SK-N-SH (cell line): ENCODE measurements around the gene CNIH2. TPM values are rescaled to one million over a fixed set of nuclear protein-coding genes. Genes with fewer than 3 reads are reported as not detected.

ENCODE experiments used
- CTCF ChIA-PET: fragments of 300-600, 350-600 bp; formaldehyde crosslinking; extraction: SDS; loops from one replicate; lab custom pipeline; 2021; lab: Yijun Ruan, JAX
- POLR2A ChIA-PET: fragments of 350-600 bp; sonication (Branson Sonifier 250); formaldehyde crosslinking; extraction: SDS; loops from one replicate; lab custom pipeline; 2020; ENCODE audit warnings: antibody characterized with exemption, inconsistent platforms; lab: Yijun Ruan, JAX
- DNase-seq: peaks from one replicate; pipeline ENCODE4 v3.0.0; 2012
- H2AFZ ChIP-seq: fragments of 200-600 bp; sonication (generic); 2 replicates; pipeline ENCODE4 v1.8.1; 2016; ENCODE audit warnings: antibody characterized with exemption, mild to moderate bottlenecking, low read depth
- H3F3A ChIP-seq: fragments of 200-600 bp; sonication (generic); replicated peaks from 2 replicates; pipeline ENCODE3; 2016; ENCODE audit warnings: antibody characterized with exemption, mild to moderate bottlenecking; ENCODE audit not compliant: insufficient read depth
- H3K27ac ChIP-seq, 2 experiments: fragments of 200-500 bp in 1 of 2; fragments of 200-600 bp in 1 of 2; sonication (Bioruptor generic) in 1 of 2; sonication (generic), shearing (Covaris generic) in 1 of 2; 2 replicates each; pipeline versions ENCODE4 v1.5.1 to v1.6.1; 2014 to 2016; ENCODE audit warnings: low read depth in 2 of 2, inconsistent platforms in 1 of 2, low read length in 1 of 2, mild to moderate bottlenecking in 1 of 2, mixed read lengths in 1 of 2
- H3K27me3 ChIP-seq: fragments of 200-600 bp; sonication (generic), shearing (Covaris generic); 2 replicates; pipeline ENCODE4 v1.6.1; 2016; ENCODE audit warnings: mixed run types; ENCODE audit not compliant: insufficient read depth
- H3K36me3 ChIP-seq, 2 experiments: fragments of 200-500 bp in 1 of 2; fragments of 200-600 bp in 1 of 2; sonication (Bioruptor generic) in 1 of 2; sonication (generic) in 1 of 2; replicated peaks in 1 of 2; 2 replicates each; pipeline versions ENCODE3 to v1.5.1; 2014 to 2016; ENCODE audit warnings: low read length in 1 of 2, mild to moderate bottlenecking in 1 of 2; ENCODE audit not compliant: insufficient read depth in 2 of 2, control insufficient read depth in 1 of 2
- H3K4me1 ChIP-seq, 2 experiments: fragments of 200-500 bp in 1 of 2; fragments of 200-600 bp in 1 of 2; sonication (Bioruptor generic) in 1 of 2; sonication (generic), shearing (Covaris generic) in 1 of 2; 2 replicates each; pipeline versions ENCODE4 v1.5.1 to v1.6.1; 2014 to 2016; ENCODE audit warnings: low read depth in 1 of 2, low read length in 1 of 2, mixed run types in 1 of 2; ENCODE audit not compliant: insufficient read depth in 2 of 2, control insufficient read depth in 1 of 2
- H3K4me2 ChIP-seq: fragments of 200-600 bp; sonication (generic), shearing (Covaris generic); 2 replicates; pipeline ENCODE4 v1.6.1; 2017; ENCODE audit warnings: mixed run types
- H3K4me3 ChIP-seq, 2 experiments: fragments of 200-500 bp in 1 of 2; fragments of 200-600 bp in 1 of 2; sonication (Bioruptor generic) in 1 of 2; sonication (generic), shearing (Covaris generic) in 1 of 2; 2 replicates each; pipeline versions ENCODE4 v1.5.1 to v1.8.1; 2014 to 2016; ENCODE audit warnings: low read depth in 2 of 2, inconsistent platforms in 1 of 2, low read length in 1 of 2, mild to moderate bottlenecking in 1 of 2, mixed read lengths in 1 of 2, moderate library complexity in 1 of 2
- H3K79me2 ChIP-seq: fragments of 200-600 bp; sonication (generic); 2 replicates; pipeline ENCODE4 v1.8.1; 2017; ENCODE audit warnings: mild to moderate bottlenecking; ENCODE audit not compliant: insufficient read depth
- H3K9ac ChIP-seq: fragments of 200-600 bp; sonication (generic); 2 replicates; pipeline ENCODE4 v1.6.1; 2017; ENCODE audit warnings: mixed run types
- H3K9me2 ChIP-seq: fragments of 200-600 bp; sonication (generic); 2 replicates; pipeline ENCODE4 v1.6.1; 2017; ENCODE audit warnings: mixed run types
- H3K9me3 ChIP-seq: fragments of 200-600 bp; sonication (generic); 2 replicates; pipeline ENCODE4 v1.6.1; 2017; ENCODE audit warnings: mixed run types, mild to moderate bottlenecking, moderate library complexity
- H4K20me1 ChIP-seq: fragments of 200-600 bp; sonication (generic); 2 replicates; pipeline ENCODE4 v1.6.1; 2017; ENCODE audit warnings: mild to moderate bottlenecking, mixed run types; ENCODE audit not compliant: insufficient read depth
- CHD2 ChIP-seq: fragments of 150-350 bp; IDR thresholded peaks from 2 replicates; pipeline ENCODE4 v1.6.1; 2018; ENCODE audit warnings: low read length; ENCODE audit not compliant: partially characterized antibody
- CTCF ChIP-seq: fragments of 200-600 bp; sonication (generic); IDR thresholded peaks from 2 replicates; pipeline ENCODE4 v1.6.1; 2017; ENCODE audit warnings: antibody characterized with exemption, mild to moderate bottlenecking, moderate library complexity
- EP300 ChIP-seq, 2 experiments: IDR thresholded peaks; 2 replicates each; pipeline versions ENCODE4 v1.4.0 to v1.6.1; 2012; ENCODE audit warnings: borderline replicate concordance in 1 of 2, low read depth in 1 of 2, low read length in 1 of 2
- FOSL2 ChIP-seq: IDR thresholded peaks from 2 replicates; pipeline ENCODE4 v1.4.0; 2012; ENCODE audit warnings: low read depth, mild to moderate bottlenecking, moderate library complexity, borderline replicate concordance
- FOXJ3 ChIP-seq: sonication (generic); formaldehyde crosslinking; IDR thresholded peaks from 2 replicates; pipeline ENCODE4 v1.5.1; 2020; ENCODE audit warnings: mild to moderate bottlenecking, missing genetic modification reagents
- FOXM1 ChIP-seq: IDR thresholded peaks from 2 replicates; pipeline ENCODE4 v1.4.0; 2012; ENCODE audit warnings: low read depth, mild to moderate bottlenecking
- GABPA ChIP-seq: IDR thresholded peaks from 2 replicates; pipeline ENCODE4 v1.4.0; 2012; ENCODE audit warnings: low read depth, mild to moderate bottlenecking
- GATA2 ChIP-seq: sonication (generic); formaldehyde crosslinking; IDR thresholded peaks from 2 replicates; pipeline ENCODE4 v1.5.0; 2020; ENCODE audit warnings: mild to moderate bottlenecking, missing genetic modification reagents
- JUND ChIP-seq: IDR thresholded peaks from 2 replicates; pipeline ENCODE4 v1.4.0; 2012
- MAX ChIP-seq: IDR thresholded peaks from 2 replicates; pipeline ENCODE4 v1.4.0; 2012; ENCODE audit warnings: low read depth
- MEF2A ChIP-seq: IDR thresholded peaks from 2 replicates; pipeline ENCODE4 v1.4.0; 2012; ENCODE audit warnings: low read depth, borderline replicate concordance
- MXI1 ChIP-seq: IDR thresholded peaks from 2 replicates; pipeline ENCODE4 v1.6.1; 2012; ENCODE audit warnings: mild to moderate bottlenecking, low read depth, low read length, improper control_type of control experiment
- NFIC ChIP-seq: IDR thresholded peaks from 2 replicates; pipeline ENCODE4 v1.4.0; 2012; ENCODE audit warnings: borderline replicate concordance
- NRF1 ChIP-seq: IDR thresholded peaks from 2 replicates; pipeline ENCODE4 v1.6.1; 2012; ENCODE audit warnings: low read depth, mild to moderate bottlenecking, low read length
- POLR2AphosphoS5 ChIP-seq: IDR thresholded peaks from 2 replicates; pipeline ENCODE4 v1.6.1; 2012; ENCODE audit warnings: low read depth, low read length
- RAD21 ChIP-seq: IDR thresholded peaks from 2 replicates; pipeline ENCODE4 v1.6.1; 2012; ENCODE audit warnings: mild to moderate bottlenecking, low read length
- RCOR1 ChIP-seq: fragments of 150-350 bp; IDR thresholded peaks from 2 replicates; pipeline ENCODE4 v1.6.1; 2017; ENCODE audit warnings: antibody characterized with exemption, low read length
- REST ChIP-seq: IDR thresholded peaks from 2 replicates; pipeline ENCODE4 v1.6.1; 2012; ENCODE audit warnings: mild to moderate bottlenecking, low read depth, low read length, moderate library complexity
- RFX5 ChIP-seq: IDR thresholded peaks from 2 replicates; pipeline ENCODE4 v1.6.1; 2012; ENCODE audit warnings: mild to moderate bottlenecking, improper control_type of control experiment, low read length
- SIN3A ChIP-seq: IDR thresholded peaks from 2 replicates; pipeline ENCODE4 v1.6.1; 2012; ENCODE audit warnings: low read depth, mild to moderate bottlenecking, low read length, moderate library complexity, borderline replicate concordance
- SMC3 ChIP-seq: IDR thresholded peaks from 2 replicates; pipeline ENCODE4 v1.6.1; 2012; ENCODE audit warnings: low read depth, low read length, improper control_type of control experiment
- TCF12 ChIP-seq: IDR thresholded peaks from 2 replicates; pipeline ENCODE4 v1.4.0; 2012
- TEAD4 ChIP-seq: IDR thresholded peaks from 2 replicates; pipeline ENCODE4 v1.4.0; 2012; ENCODE audit warnings: mild to moderate bottlenecking, borderline replicate concordance; ENCODE audit not compliant: insufficient read depth
- USF1 ChIP-seq: IDR thresholded peaks from 2 replicates; pipeline ENCODE4 v1.4.0; 2012; ENCODE audit warnings: low read depth, borderline replicate concordance
- USF2 ChIP-seq: fragments of 150-350 bp; IDR thresholded peaks from 2 replicates; pipeline ENCODE4 v1.6.1; 2017; ENCODE audit warnings: antibody characterized with exemption, low read length, low read depth, borderline replicate concordance
- YY1 ChIP-seq: IDR thresholded peaks from 2 replicates; pipeline ENCODE4 v1.4.0; 2012; ENCODE audit warnings: low read depth, mild to moderate bottlenecking
- WGBS: methylation state at CpG from one replicate; pipeline ENCODE4 v1.1.6; 2017; ENCODE audit warnings: low lambda C conversion rate; 5-methylcytosine and 5-hydroxymethylcytosine counted together
- polyA plus RNA-seq, 3 experiments: library from polyadenylated mRNA; depleted of rRNA; stranded (reverse); fragments of >200 nt; gene quantifications; 2 replicates each; pipeline ENCODE4 v1.2.3, GENCODE V29; 2012

CNIH2 gene
- polyA plus RNA-seq, 1 of the 3 experiments (the other 2 are of a cell fraction), result 11.8 TPM

GRCh38 chr11:66328302-66329144 lies 50.5 kb downstream of the CNIH2 start:
- POLR2A ChIA-PET, result interaction anchor here (1.1 to 2.3 kb wide), 2 partner anchors 16 to 17 kb away, joined by 5 to 12 read pairs; no protein-coding TSS in a partner anchor
- Histone ChIP-seq H3K9me2 (no peaks in the 10 kb centered on the region), H4K20me1 (no peaks in the 10 kb centered on the region), H2AFZ (peak overlapping the region; percentile 26; the same call in 1 of the 2 replicates), H3K9me3 (no peaks in the 10 kb centered on the region), H3K9ac (peak overlapping the region; percentile 15; the same call in 1 of the 2 replicates), H3K36me3 (peaks cover 7 to 17% of the 10 kb centered on the region in 2 experiments), H3K4me3 (peak overlapping the region in 1 of 2 experiments; percentile 21; a peak in 1 of 4 replicates), H3K27me3 (no peaks in the 10 kb centered on the region), H3F3A (peaks cover 9% of the 10 kb centered on the region), H3K4me1 (peaks cover 28 to 36% of the 10 kb centered on the region in 2 experiments; a peak in 3 of 4 replicates), H3K27ac (peak overlapping the region; percentile 13 to 80; a peak in 3 of 4 replicates), H3K4me2 (peak overlapping the region; percentile 31; the same call in 1 of the 2 replicates), H3K79me2 (no peaks in the 10 kb centered on the region)
- WGBS, result 26% methylated on average over 19 of the region's 19 CpGs
- CTCF ChIA-PET, result interaction anchor here (0.8 to 8.8 kb wide), 6 partner anchors 9 to 110 kb away, joined by 3 to 280 read pairs (median 5); partner anchors contain the start of genes CD248 and MRPL11
- DNase-seq, result peak; percentile 93
- TF ChIP-seq RFX5 (no peak), GATA2 (CRISPR knock-in tag) (no peak), SIN3A (no peak), RAD21 (peak; percentile 88), YY1 (no peak), SMC3 (peak; percentile 97), GABPA (no peak), POLR2AphosphoS5 (no peak), CTCF (peak; percentile 94), FOXM1 (no peak), NRF1 (no peak; the same call in 1 of the 2 replicates), EP300 (IDR thresholded peaks at IDR 0.05; ENCODE audit: borderline replicate concordance in 1 of 2, low read depth in 1 of 2, low read length in 1 of 2) (no peak), MEF2A (no peak), TEAD4 (0 out of 2 replicates have a peak, but pooled peaks have one; percentile 41), FOXJ3 (CRISPR knock-in tag) (no peak), NFIC (no peak), JUND (no peak), REST (no peak; the same call in 1 of the 2 replicates), MAX (peak; percentile 99), MXI1 (peak; percentile 91), USF1 (peak; percentile 76; the same call in 1 of the 2 replicates), RCOR1 (no peak; the same call in 1 of the 2 replicates), USF2 (0 out of 2 replicates have a peak, but pooled peaks have one; percentile 31), FOSL2 (no peak), TCF12 (no peak), CHD2 (peak; percentile 63)
